Caco-2 (cell line): ENCODE results near the gene PTPRN2. TPM values are rescaled to one million over a fixed set of nuclear protein-coding genes. Genes with fewer than 3 reads are reported as not detected.

Experiments used
- BruUV-seq: library from RNA; stranded (reverse); fragments of 400-500 nt; replicated peaks from 2 replicates; lab custom pipeline; 2021; lab: Mats Ljungman, UMichigan
- CTCF ChIA-PET: fragments of 300-600 bp; sonication (Branson Sonifier 250); formaldehyde crosslinking; loops from one replicate; lab custom pipeline; 2022; ENCODE audit warnings: antibody characterized with exemption; lab: Charles Lee
- POLR2A ChIA-PET: fragments of 300-600 bp; sonication (Branson Sonifier 250); formaldehyde crosslinking; loops from one replicate; lab custom pipeline; 2022; ENCODE audit warnings: antibody characterized with exemption; lab: Charles Lee
- DNase-seq, 2 experiments: peaks; one replicate each; pipeline versions ENCODE4 v3.0.0 to v3.0.0-alpha.2; 2020 to 2022
- H3K27me3 ChIP-seq: replicated peaks from 2 replicates; pipeline ENCODE4 v1.6.0; 2011; ENCODE audit warnings: low read length; ENCODE audit not compliant: control insufficient read depth, insufficient read depth
- H3K36me3 ChIP-seq: 2 replicates; pipeline ENCODE4 v1.5.1; 2011; ENCODE audit warnings: low read length; ENCODE audit not compliant: control insufficient read depth, insufficient read depth
- H3K4me1 ChIP-seq: fragments of 250-450 bp; sonication (Bioruptor Pico); 2 replicates; pipeline ENCODE4 v1.5.1; 2020; ENCODE audit warnings: mild to moderate bottlenecking
- H3K4me3 ChIP-seq: 2 replicates; pipeline ENCODE4 v1.5.1; 2011; ENCODE audit warnings: low read depth, mild to moderate bottlenecking, control low read depth, low read length
- H3K9me3 ChIP-seq: fragments of 250-450 bp; sonication (Bioruptor Pico); 2 replicates; pipeline ENCODE4 v1.5.1; 2020; ENCODE audit warnings: mild to moderate bottlenecking, moderate library complexity
- H3K27ac Mint-ChIP-seq: one replicate; pipeline ENCODE4 v1.8.0; 2022; ENCODE audit warnings: mixed read lengths; ENCODE audit not compliant: unreplicated experiment
- H3K27me3 Mint-ChIP-seq: one replicate; pipeline ENCODE4 v1.8.0; 2022; ENCODE audit warnings: mixed read lengths; ENCODE audit not compliant: insufficient read depth, unreplicated experiment
- H3K36me3 Mint-ChIP-seq: one replicate; pipeline ENCODE4 v1.8.0; 2022; ENCODE audit warnings: mild to moderate bottlenecking, mixed read lengths; ENCODE audit not compliant: insufficient read depth, unreplicated experiment
- H3K4me1 Mint-ChIP-seq: one replicate; pipeline ENCODE4 v1.8.0; 2022; ENCODE audit warnings: low read depth, mixed read lengths; ENCODE audit not compliant: unreplicated experiment
- H3K4me3 Mint-ChIP-seq: one replicate; pipeline ENCODE4 v1.8.0; 2022; ENCODE audit warnings: mild to moderate bottlenecking, moderate library complexity, mixed read lengths; ENCODE audit not compliant: unreplicated experiment
- H3K9me3 Mint-ChIP-seq: one replicate; pipeline ENCODE4 v1.8.0; 2022; ENCODE audit warnings: mixed read lengths; ENCODE audit not compliant: unreplicated experiment
- CTCF ChIP-seq, 2 experiments: fragments of 200-600 bp in 1 of 2; IDR thresholded peaks; 1 replicate in 1 of 2; 2 replicates in 1 of 2; pipeline versions ENCODE4 v1.5.1 to v1.8.0; 2011 to 2022; ENCODE audit warnings: antibody characterized with exemption in 1 of 2, control low read depth in 1 of 2, inconsistent platforms in 1 of 2, low read depth in 1 of 2, low read length in 1 of 2, mild to moderate bottlenecking in 1 of 2, moderate library complexity in 1 of 2; ENCODE audit not compliant: insufficient read depth in 1 of 2, severe bottlenecking in 1 of 2, unreplicated experiment in 1 of 2
- intact Hi-C: fragments of 100-400 bp; cut with micrococcal nuclease; formaldehyde crosslinking; loops from one replicate; pipeline ENCODE4 v1.10.0; 2022; ENCODE audit not compliant: unreplicated experiment
- total RNA-seq: library from RNA; stranded (reverse); gene quantifications from 2 replicates; pipeline ENCODE4 v1.2.3, GENCODE V29; 2022

Gene PTPRN2
- total RNA-seq, 1 experiment from 2014 or later, result 1.4 TPM

GRCh38 chr7:158145370-158145769 lies 442.3 kb downstream of the PTPRN2 start:
- ChIA-PET CTCF (no interaction called here), POLR2A (no interaction called here)
- peaks cover 31% of the 10 kb centered on the region; the same call in 1 of the 2 replicates for H3K9me3 ChIP-seq
- DNase-seq, result no peak
- H3K27me3 Mint-ChIP-seq, result no peaks in the 10 kb centered on the region
- peaks cover 7% of the 10 kb centered on the region for H3K9me3 Mint-ChIP-seq
- H3K36me3 Mint-ChIP-seq, result peaks cover 3% of the 10 kb centered on the region
- H3K4me1 Mint-ChIP-seq, result no peaks in the 10 kb centered on the region
- no peaks in the 10 kb centered on the region for H3K27me3 ChIP-seq
- no peak for TF ChIP-seq CTCF (IDR thresholded peaks at IDR 0.05; ENCODE audit: insufficient read depth in 1 of 2, low read depth in 1 of 2, low read length in 1 of 2, severe bottlenecking in 1 of 2, unreplicated experiment in 1 of 2)
- intact Hi-C loops, result no loop called here
- no peak overlapping the region for H3K4me3 Mint-ChIP-seq
- no peak overlapping the region for H3K4me3 ChIP-seq
- H3K36me3 ChIP-seq, result peaks cover 4% of the 10 kb centered on the region
- BruUV-seq, result no TSS peak
- H3K27ac Mint-ChIP-seq, result no peak overlapping the region
- no peaks in the 10 kb centered on the region for H3K4me1 ChIP-seq

GRCh38 chr7:158143196-158144120 lies 444.2 kb downstream of the PTPRN2 start:
- DNase-seq, result no peak
- ChIA-PET POLR2A (no interaction called here), CTCF (no interaction called here)
- no TSS peak for BruUV-seq
- no peak for TF ChIP-seq CTCF (IDR thresholded peaks at IDR 0.05; ENCODE audit: insufficient read depth in 1 of 2, low read depth in 1 of 2, low read length in 1 of 2, severe bottlenecking in 1 of 2, unreplicated experiment in 1 of 2)
- H3K27me3 ChIP-seq, result no peaks in the 10 kb centered on the region
- no peaks in the 10 kb centered on the region for H3K4me1 ChIP-seq
- peaks cover 4% of the 10 kb centered on the region for H3K36me3 ChIP-seq
- Mint-ChIP-seq H3K27ac (no peak overlapping the region), H3K4me3 (no peak overlapping the region), H3K9me3 (peaks cover 22% of the 10 kb centered on the region), H3K27me3 (no peaks in the 10 kb centered on the region), H3K4me1 (no peaks in the 10 kb centered on the region), H3K36me3 (no peaks in the 10 kb centered on the region)
- intact Hi-C loops, result no loop called here
- no peak overlapping the region for H3K4me3 ChIP-seq
- peaks cover 35% of the 10 kb centered on the region for H3K9me3 ChIP-seq

GRCh38 chr7:158142657-158143056 lies 445.0 kb downstream of the PTPRN2 start:
- Mint-ChIP-seq H3K27me3 (no peaks in the 10 kb centered on the region), H3K9me3 (peaks cover 29% of the 10 kb centered on the region), H3K27ac (no peak overlapping the region), H3K4me1 (no peaks in the 10 kb centered on the region), H3K4me3 (no peak overlapping the region), H3K36me3 (no peaks in the 10 kb centered on the region)
- H3K9me3 ChIP-seq, result peaks cover 42% of the 10 kb centered on the region
- no peaks in the 10 kb centered on the region for H3K4me1 ChIP-seq
- H3K4me3 ChIP-seq, result no peak overlapping the region
- no peaks in the 10 kb centered on the region for H3K27me3 ChIP-seq
- peaks cover 4% of the 10 kb centered on the region for H3K36me3 ChIP-seq
- no peak for TF ChIP-seq CTCF (IDR thresholded peaks at IDR 0.05; ENCODE audit: insufficient read depth in 1 of 2, low read depth in 1 of 2, low read length in 1 of 2, severe bottlenecking in 1 of 2, unreplicated experiment in 1 of 2)
- DNase-seq, result no peak
- BruUV-seq, result no TSS peak
- POLR2A ChIA-PET, result no interaction called here
- intact Hi-C loops, result no loop called here
- CTCF ChIA-PET, result no interaction called here
